ENCODE measurements around the gene ADAMTS3. TPM values are rescaled to one million over a fixed set of nuclear protein-coding genes. Genes with fewer than 3 reads are reported as not detected.

Gene ADAMTS3
- polyA plus RNA-seq, 1 donor (not counting 4 experiments of a cell fraction or from before 2014, with no cell fraction given): 0.09 TPM

DNA sequence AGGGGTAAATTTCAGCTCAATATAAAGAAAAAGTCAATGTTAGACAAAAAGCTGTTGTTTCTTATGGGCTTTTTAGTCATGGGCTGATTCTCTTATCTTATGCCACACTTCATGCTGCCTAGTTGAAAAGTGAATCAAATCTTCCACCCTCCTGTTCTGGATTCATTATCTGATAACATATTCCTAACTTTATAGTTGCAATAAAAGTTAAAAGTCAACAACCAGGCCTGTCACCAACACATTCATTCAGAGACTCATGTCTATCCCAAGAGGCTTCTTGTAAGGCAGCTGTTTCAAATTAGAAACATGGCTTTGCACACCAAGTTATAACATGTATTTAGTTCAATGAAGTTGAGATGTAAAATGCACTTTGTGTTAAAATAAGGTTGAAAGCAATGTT, 243.8 kb downstream of the ADAMTS3 start:
- Histone ChIP-seq H3K9me1 (ENCODE audit: control insufficient read depth, extremely low read depth, insufficient read depth, low read length) (no peaks in the 10 kb centered on the region), H4K20me1 (ENCODE audit: control insufficient read depth, extremely low read depth, insufficient read depth, low read length) (no peaks in the 10 kb centered on the region), H3K27me3 (ENCODE audit: control insufficient read depth, extremely low read depth, insufficient read depth, low read length) (no peaks in the 10 kb centered on the region), H3K36me3 (ENCODE audit: control insufficient read depth in 2 of 2, extremely low read depth in 1 of 2, insufficient read depth in 2 of 2, low read length in 2 of 2) (no peaks in the 10 kb centered on the region), H3K79me2 (ENCODE audit: control insufficient read depth, insufficient read depth, low read length) (no peaks in the 10 kb centered on the region), H3K9me3 (ENCODE audit: control insufficient read depth, low read depth, low read length) (no peaks in the 10 kb centered on the region), H3K4me2 (ENCODE audit: control insufficient read depth, extremely low read depth, insufficient read depth, low read depth, low read length) (no peak overlapping the region), H3K4me3 (ENCODE audit: control insufficient read depth in 2 of 3, extremely low read depth in 1 of 3, insufficient read depth in 2 of 3, low read depth in 1 of 3, low read length in 3 of 3) (no peak overlapping the region), H3K4me1 (ENCODE audit: control insufficient read depth, extremely low read depth, insufficient read depth, low read length) (peaks cover 3% of the 10 kb centered on the region), H2AFZ (ENCODE audit: control insufficient read depth, low read length) (no peak overlapping the region), H3K27ac (ENCODE audit: control insufficient read depth, insufficient read depth, low read length) (no peak overlapping the region), H3K9ac (ENCODE audit: control insufficient read depth, extremely low read depth, insufficient read depth, low read length) (no peak overlapping the region)
- no peak for DNase-seq (ENCODE audit: low read depth, low spot score)
- FAIRE-seq: no peak
- TF ChIP-seq EZH2 (IDR thresholded peaks at IDR 0.05; ENCODE audit: low read length): no peak
- TF ChIP-seq, protein P1, sequence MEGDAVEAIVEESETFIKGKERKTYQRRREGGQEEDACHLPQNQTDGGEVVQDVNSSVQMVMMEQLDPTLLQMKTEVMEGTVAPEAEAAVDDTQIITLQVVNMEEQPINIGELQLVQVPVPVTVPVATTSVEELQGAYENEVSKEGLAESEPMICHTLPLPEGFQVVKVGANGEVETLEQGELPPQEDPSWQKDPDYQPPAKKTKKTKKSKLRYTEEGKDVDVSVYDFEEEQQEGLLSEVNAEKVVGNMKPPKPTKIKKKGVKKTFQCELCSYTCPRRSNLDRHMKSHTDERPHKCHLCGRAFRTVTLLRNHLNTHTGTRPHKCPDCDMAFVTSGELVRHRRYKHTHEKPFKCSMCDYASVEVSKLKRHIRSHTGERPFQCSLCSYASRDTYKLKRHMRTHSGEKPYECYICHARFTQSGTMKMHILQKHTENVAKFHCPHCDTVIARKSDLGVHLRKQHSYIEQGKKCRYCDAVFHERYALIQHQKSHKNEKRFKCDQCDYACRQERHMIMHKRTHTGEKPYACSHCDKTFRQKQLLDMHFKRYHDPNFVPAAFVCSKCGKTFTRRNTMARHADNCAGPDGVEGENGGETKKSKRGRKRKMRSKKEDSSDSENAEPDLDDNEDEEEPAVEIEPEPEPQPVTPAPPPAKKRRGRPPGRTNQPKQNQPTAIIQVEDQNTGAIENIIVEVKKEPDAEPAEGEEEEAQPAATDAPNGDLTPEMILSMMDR (optimal IDR thresholded peaks at IDR 0.05 in 1 of 3, IDR thresholded peaks at IDR 0.05 in 1 of 3, conservative IDR thresholded peaks at IDR 0.05 in 1 of 3; ENCODE audit: extremely low read depth in 1 of 3, insufficient read depth in 2 of 3, low read length in 3 of 3): no peak
- dilution Hi-C loops (cut with MboI; ENCODE audit: extremely low pct_ligation_motif_present, low sequenced_read_pairs): no loop called here

DNA sequence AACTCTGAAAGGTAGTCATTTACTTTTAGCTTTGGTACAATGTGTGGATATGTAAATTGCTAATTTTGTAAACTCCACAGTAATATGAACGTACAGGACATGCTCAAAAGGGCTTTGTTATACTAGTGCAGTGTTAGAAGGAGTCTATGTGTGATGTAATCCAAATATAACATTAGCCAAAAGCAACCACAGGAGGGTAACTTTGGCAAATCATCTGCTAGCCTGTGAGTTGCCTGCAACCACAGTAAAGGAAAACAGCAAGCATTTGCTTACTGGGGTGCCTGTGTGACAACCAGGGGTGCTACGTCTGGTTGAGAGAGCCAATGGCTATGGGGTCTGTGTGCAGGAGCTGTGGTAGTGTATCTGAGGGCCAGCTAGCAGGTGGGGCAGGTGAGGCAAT, 245.8 kb downstream of the ADAMTS3 start:
- Histone ChIP-seq H3K4me3 (ENCODE audit: control insufficient read depth in 2 of 3, extremely low read depth in 1 of 3, insufficient read depth in 2 of 3, low read depth in 1 of 3, low read length in 3 of 3) (no peak overlapping the region), H2AFZ (ENCODE audit: control insufficient read depth, low read length) (no peak overlapping the region), H3K9ac (ENCODE audit: control insufficient read depth, extremely low read depth, insufficient read depth, low read length) (no peak overlapping the region), H3K79me2 (ENCODE audit: control insufficient read depth, insufficient read depth, low read length) (no peaks in the 10 kb centered on the region), H3K27ac (ENCODE audit: control insufficient read depth, insufficient read depth, low read length) (no peak overlapping the region), H3K36me3 (ENCODE audit: control insufficient read depth in 2 of 2, extremely low read depth in 1 of 2, insufficient read depth in 2 of 2, low read length in 2 of 2) (no peaks in the 10 kb centered on the region), H3K9me3 (ENCODE audit: control insufficient read depth, low read depth, low read length) (no peaks in the 10 kb centered on the region), H3K27me3 (ENCODE audit: control insufficient read depth, extremely low read depth, insufficient read depth, low read length) (no peaks in the 10 kb centered on the region), H4K20me1 (ENCODE audit: control insufficient read depth, extremely low read depth, insufficient read depth, low read length) (no peaks in the 10 kb centered on the region), H3K4me2 (ENCODE audit: control insufficient read depth, extremely low read depth, insufficient read depth, low read depth, low read length) (no peak overlapping the region), H3K4me1 (ENCODE audit: control insufficient read depth, extremely low read depth, insufficient read depth, low read length) (peaks cover 20% of the 10 kb centered on the region), H3K9me1 (ENCODE audit: control insufficient read depth, extremely low read depth, insufficient read depth, low read length) (no peaks in the 10 kb centered on the region)
- TF ChIP-seq, protein P1 (optimal IDR thresholded peaks at IDR 0.05 in 1 of 3, IDR thresholded peaks at IDR 0.05 in 1 of 3, conservative IDR thresholded peaks at IDR 0.05 in 1 of 3; ENCODE audit: extremely low read depth in 1 of 3, insufficient read depth in 2 of 3, low read length in 3 of 3): no peak
- no peak for TF ChIP-seq EZH2 (IDR thresholded peaks at IDR 0.05; ENCODE audit: low read length)
- DNase-seq (ENCODE audit: low read depth, low spot score): no peak
- dilution Hi-C loops (cut with MboI; ENCODE audit: extremely low pct_ligation_motif_present, low sequenced_read_pairs): no loop called here
- FAIRE-seq: no peak

Measured in keratinocyte (primary cell).